ENCODE data around the gene CX3CR1.
"Not testable (repeated sequence)": the region's sequence is repeated elsewhere in the genome, so short reads cannot be mapped to it uniquely, and the experiment has no call there.

Gene CX3CR1, protein sequence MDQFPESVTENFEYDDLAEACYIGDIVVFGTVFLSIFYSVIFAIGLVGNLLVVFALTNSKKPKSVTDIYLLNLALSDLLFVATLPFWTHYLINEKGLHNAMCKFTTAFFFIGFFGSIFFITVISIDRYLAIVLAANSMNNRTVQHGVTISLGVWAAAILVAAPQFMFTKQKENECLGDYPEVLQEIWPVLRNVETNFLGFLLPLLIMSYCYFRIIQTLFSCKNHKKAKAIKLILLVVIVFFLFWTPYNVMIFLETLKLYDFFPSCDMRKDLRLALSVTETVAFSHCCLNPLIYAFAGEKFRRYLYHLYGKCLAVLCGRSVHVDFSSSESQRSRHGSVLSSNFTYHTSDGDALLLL

GRCh38 chr3:39279745-39280517 is at the start of gene CX3CR1:
TSS of gene CX3CR1 (minus strand) at chr3:39280036. CDS start at chr3:39266509, 13,527 bp downstream.
- DNase-seq (ENCODE audit: low spot score): no peak

DNA sequence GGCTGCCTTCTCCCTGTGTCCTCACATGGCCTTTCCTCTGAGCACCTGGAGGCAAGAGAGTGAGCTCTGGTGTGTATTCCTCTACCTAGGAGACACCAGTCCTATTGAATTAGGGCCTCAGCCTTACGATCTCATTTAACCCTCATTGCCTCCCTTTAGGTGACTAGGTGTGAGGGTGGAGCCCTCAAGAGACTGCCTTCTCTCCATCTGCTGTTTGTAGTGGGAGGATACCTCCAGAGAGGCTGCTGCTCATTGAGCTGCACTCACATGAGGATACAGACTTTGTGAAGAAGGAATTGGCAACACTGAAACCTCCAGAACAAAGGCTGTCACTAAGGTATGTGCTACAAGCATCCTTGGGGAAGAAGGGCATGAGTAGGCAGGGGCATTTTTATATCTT is 49.7 kb upstream of the CX3CR1 start, which contains the start of gene CCR8:
TSS of gene CCR8 (plus strand) at position 217 of the 400 bp plus-strand sequence. CDS start 2,623 bp downstream, outside the sequence.
- DNase-seq (ENCODE audit: low spot score): peak; percentile 16

GRCh38 chr3:39327746-39328349 is 48.0 kb upstream of the CX3CR1 start:
- DNase-seq (ENCODE audit: low spot score): no peak

DNA sequence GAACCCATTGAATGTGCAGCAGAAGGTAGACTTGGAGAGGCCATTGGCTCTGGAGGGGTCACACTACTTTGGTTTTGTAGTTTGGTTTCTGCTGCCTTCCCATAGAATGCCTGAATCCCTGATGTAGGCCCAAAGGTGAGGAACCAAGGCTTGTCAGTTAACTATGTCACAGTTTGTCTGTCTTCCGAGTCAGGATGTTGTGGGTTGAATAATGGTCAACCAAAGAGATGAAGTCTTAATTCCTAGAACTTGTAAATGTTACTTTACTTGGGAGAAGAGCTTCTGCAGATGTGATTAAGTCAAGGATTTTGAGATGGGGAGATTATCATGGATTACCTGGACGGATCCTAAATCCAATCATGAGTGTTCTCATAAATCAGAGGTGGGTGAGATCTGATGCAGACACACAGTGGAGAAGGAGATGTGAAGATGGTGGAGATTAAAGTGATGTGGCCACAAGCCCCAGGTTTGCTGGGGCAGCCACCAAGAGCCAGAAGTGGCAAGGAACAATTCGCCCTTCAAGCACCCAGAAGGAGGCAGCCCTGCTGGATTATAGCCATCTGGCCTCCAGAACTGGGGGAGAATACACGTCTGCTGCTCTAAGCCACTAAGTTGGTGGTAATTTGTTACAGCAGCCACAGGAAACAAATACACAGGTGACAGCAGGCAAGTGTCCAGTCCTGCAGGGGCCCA is 47.4 kb upstream of the CX3CR1 start:
- no peak for DNase-seq (ENCODE audit: low spot score)

DNA sequence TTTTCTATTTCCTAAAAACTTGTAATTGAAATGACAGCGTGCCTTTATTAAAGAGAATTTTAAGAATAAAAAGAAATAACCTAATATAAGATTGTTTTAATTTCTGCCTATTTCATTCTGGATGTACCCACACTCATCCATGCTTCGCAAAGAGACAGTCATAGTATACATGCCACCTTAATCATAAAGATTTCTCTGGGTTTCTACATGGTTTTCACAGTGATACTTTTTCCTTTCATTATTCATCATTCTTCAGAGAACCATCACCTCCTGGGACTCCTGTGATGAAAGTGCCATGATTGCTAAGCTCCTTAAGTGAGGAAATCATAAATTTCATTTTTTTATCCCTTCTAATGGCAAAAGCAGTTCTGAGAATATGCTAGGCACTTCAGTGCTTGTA is 45.4 kb upstream of the CX3CR1 start:
- DNase-seq (ENCODE audit: low spot score): no peak

GRCh38 chr3:39323494-39323893 is 43.7 kb upstream of the CX3CR1 start:
- no peak for DNase-seq (ENCODE audit: low spot score)

DNA sequence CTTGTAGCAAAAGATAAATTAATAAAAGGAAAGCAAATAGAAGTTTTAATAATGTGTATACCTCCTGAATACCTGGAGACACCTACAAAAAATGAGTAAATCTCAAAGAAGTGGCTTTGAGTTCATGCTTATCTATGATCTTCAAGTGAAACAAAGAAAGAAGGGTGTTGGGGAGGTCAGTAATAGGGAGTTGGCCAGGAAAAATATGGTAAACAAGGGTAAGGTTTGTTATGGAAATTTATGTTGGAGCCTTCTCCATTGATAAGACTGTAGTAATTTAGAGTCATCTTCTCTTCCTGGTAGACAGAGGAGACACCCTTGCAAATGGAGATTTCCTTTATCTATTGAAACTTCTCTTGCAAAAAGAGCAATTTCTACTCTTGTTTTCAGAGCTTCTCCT is 43.1 kb upstream of the CX3CR1 start:
- DNase-seq (ENCODE audit: low spot score): no peak

- DNase-seq (ENCODE audit: low spot score): not testable (repeated sequence)
These were observed 42.4 kb upstream of the CX3CR1 start for GRCh38 chr3:39322209-39322715.

DNA sequence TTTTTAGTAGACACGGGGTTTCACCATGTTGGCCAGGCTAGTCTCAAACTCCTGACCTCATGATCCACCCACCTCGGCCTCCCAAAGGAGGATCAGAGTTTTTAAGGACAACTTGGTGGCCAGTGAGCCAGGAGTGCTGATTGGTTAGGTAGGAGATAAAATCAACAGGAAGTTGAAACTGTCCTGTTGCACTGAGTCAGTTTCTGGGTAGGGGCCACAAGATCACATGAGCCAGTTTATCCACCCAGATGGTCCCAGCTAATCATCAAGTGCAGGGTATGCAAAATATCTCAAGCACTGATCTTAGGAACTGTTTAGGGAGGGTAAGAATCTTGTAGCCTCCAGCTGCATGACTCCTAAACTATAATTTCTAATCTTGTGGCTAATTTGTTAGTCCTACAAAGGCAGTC is 41.7 kb upstream of the CX3CR1 start:
- DNase-seq (ENCODE audit: low spot score): not testable (repeated sequence)

DNA sequence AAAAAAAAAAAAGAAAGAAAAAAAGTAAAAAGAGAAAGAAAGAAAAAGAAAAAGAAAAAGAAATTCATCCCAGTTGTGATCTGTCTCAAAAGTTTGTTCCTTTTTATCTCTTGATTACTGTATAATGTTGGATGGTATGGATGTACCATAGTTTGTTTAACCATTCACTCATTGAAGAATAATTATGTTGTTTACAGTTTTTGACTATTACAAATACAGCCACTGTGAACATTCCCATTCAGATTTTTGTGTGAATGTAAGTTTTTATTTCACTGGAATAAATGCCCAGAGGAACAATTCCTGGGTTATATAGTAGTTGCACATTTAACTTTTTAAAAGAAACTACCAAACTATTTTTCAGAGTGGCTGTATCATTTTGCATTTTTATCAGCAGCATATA is 39.4 kb upstream of the CX3CR1 start:
- DNase-seq (ENCODE audit: low spot score): no peak

DNA sequence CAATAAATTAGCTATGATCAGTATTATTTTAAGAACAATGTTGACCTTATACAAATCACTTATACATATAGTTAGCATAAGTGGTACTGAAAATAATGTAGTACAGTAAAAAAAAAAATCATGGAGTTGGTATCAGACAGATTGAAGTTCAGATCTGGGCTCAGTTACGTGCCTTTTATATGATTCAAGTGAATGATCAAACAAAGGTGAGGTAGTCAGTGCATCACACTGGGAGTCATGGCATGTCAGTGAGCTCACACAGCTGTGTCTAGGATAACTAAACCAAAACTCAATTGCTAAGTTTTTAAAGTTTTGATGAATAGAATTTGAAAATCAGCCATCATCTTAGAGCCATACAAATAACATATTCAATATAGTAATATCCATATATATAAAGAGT is 38.5 kb upstream of the CX3CR1 start:
- DNase-seq (ENCODE audit: low spot score): no peak

- DNase-seq (ENCODE audit: low spot score): no peak
These were observed 37.8 kb upstream of the CX3CR1 start for GRCh38 chr3:39317571-39318169.

DNA sequence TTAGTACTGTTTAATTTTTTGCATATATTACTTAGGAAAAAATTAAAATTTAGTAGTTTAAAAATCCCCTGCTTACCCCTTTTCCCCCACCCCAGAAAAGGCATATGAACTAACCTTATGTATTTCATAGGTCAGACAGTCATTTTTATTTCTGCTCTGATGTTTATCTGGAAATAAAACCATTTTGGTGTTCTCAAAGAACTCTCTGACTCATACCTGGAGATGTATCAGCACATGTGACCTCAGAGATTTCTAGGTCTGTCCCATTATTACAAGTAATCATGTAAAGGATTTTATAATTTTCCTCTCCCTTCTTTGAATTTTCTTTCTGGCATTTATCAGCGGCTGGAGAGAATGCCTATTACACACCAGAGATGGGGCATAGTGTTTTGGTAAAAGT is 35.6 kb upstream of the CX3CR1 start:
- DNase-seq (ENCODE audit: low spot score): no peak

DNA sequence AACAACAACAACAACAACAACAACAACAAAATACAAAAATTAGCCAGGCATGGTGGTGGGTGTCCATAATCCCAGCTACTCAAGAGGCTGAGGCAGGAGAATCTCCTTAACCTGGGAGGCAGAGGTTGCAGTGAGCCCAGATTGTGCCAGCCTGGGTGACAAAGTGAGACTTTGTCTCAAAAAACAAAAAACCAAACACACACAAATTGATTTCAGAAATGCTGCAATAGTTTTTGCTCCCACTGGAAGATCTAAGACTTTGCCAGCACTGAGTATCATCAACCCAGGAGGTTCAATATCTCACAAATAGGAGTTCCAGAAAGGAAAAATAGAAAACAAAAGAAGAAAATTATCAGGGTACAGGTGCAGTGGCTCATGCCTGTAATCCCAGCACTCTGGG is 33.5 kb upstream of the CX3CR1 start:
- no peak for DNase-seq (ENCODE audit: low spot score)

- DNase-seq (ENCODE audit: low spot score): no peak
These were observed 22.3 kb upstream of the CX3CR1 start for GRCh38 chr3:39302178-39302577.

GRCh38 chr3:39299279-39299678 is 19.4 kb upstream of the CX3CR1 start:
- no peak for DNase-seq (ENCODE audit: low spot score)

DNA sequence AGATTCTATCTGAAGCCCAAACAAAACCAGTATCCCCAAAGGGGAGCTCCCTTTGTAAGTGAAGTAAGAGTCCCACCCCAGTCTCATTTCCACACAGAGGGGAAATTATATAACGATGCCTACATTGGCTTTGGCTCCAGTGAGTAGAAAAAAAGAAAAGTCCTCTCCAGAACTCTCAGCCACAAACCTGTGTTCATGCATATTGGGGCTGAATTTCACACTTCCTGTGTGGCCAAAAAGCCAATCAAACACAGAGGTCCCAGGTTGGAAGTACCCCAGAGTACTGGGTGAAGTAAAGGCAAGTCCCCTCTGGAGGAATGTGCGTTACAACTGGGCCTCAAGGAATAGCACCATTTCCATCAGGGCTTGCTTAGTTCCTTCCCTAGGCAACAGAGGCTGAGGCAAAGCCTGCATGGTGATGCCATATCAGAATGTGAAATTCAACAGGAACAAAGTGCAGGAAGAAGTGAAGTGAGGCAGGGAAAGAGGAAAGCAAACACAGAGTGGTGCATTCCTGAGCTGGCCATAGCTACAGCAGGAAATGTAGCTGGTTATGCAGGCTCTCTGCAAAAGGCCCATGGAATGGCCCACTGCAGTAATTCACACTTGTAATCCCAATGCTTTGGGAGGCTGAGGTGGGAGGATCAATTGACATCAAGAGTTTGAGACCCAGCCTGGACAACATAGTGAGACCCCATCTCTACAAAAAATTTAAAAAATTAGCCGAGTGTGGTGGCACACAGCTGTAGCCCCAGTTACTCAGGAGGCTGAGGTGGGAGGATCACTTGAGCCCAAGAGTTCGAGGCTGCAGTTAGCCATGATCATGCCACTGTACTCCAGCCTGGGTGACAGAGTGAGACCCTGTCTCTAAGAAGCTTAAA is 16.6 kb upstream of the CX3CR1 start:
- DNase-seq (ENCODE audit: low spot score): no peak

DNA sequence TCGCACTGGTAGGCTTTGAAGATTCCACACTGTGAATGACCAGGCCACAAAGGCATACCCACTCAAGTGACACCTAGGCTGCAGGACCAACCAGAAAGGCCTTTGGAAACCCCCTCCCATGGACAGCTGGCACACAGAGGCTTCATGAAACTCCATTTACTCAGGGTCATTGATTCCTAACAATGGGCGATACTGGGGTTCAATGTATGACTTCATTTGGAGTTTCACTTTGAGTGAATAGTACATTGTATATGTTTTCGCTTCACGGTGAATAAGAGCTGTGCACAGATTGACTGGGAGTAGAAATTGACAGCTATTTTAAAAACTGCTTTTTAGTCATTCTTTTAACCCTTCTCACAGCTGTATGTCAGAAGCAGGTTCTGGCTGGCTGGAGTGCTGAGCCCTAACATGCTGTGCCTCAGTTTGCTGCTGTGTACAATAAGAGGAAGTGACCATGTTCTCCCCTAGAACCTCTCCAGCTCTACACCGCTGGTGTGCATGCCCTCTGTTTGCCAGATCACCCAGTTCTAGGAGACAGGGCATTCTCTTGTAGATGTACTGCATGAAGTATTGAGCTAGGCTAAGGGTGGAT is 15.4 kb upstream of the CX3CR1 start:
- no peak for DNase-seq (ENCODE audit: low spot score)

DNA sequence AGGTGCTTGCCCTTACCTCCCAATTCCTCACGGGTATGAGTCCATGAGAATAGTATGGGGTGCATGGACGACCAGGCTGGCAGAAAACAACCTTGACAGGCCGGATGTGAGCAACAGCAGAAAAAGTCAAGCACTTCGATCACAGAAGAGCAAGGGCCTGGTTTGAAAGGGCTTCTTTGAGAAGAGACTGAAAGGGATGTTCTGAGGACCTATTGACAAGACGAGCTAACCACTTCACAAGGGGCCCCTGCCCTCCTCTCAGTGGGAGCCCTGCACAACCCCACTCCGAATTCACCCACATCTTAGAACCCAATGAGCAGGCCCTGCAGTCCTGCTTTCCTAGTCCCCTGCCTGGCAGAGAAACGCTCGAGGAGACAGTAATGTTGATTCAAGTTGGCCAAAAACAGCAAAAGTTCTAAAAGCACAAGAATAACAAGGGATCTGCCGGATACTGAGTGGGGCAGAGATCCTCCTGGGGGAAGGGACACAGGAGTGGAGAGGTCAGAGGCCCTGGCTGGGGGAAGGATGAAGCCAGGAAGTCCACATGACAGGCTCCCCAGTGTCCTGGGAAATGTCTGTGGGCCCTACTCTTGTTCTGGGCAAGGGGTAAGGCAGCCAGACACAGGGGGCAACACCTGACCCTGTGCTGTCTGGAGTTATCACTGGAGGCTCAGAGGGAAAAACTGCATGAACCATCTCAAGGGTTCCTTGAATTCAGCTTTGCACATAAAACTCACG is 14.8 kb upstream of the CX3CR1 start:
- DNase-seq (ENCODE audit: low spot score): peak; percentile 33
